ENCODE results near the gene MACROD2. TPM values are rescaled to one million over a fixed set of nuclear protein-coding genes. Genes with fewer than 3 reads are reported as not detected.

The MACROD2 gene
- polyA plus RNA-seq, 1 donor from 2014 or later, result 23.2 TPM

DNA sequence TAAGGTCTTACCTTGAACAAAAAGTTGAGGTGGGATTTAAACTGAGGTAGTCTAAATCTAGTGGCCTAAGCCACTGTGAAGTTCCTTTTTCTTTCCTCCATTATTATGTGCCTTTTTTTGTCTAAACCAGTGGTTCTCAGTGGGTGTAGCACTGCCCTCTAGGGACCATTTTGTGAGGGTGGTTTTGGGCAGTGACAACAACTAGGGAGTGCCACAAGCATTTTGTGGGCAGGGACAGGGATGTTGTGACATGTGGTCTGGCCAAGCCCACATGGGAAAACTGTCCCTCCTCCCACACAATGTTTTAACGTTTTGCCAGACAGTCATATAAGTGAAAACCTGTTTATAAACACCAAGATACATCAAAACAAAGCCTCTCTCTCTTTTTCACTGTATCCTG, 1241.5 kb downstream of the MACROD2 start:
- Histone ChIP-seq H3K9ac (ENCODE audit: low read length) (no peak overlapping the region), H3K9me3 (ENCODE audit: low read length) (no peaks in the 10 kb centered on the region), H3K4me3 (ENCODE audit: low read length) (no peak overlapping the region), H4K20me1 (ENCODE audit: insufficient read depth) (no peaks in the 10 kb centered on the region), H3K27ac (ENCODE audit: low read length) (no peak overlapping the region), H3K27me3 (ENCODE audit: insufficient read depth, low read depth, low read length) (no peaks in the 10 kb centered on the region), H3F3A (ENCODE audit: insufficient read depth, low read length, poor library complexity, severe bottlenecking) (no peaks in the 10 kb centered on the region), H3K79me2 (replicated peaks; ENCODE audit: insufficient read depth, low read length) (no peaks in the 10 kb centered on the region), H3K36me3 (ENCODE audit: insufficient read depth, low read length) (no peaks in the 10 kb centered on the region), H3K4me2 (ENCODE audit: low read length) (no peak overlapping the region), H3K9me2 (ENCODE audit: insufficient read depth, low read length) (no peaks in the 10 kb centered on the region), H2AFZ (ENCODE audit: low read depth, low read length) (no peak overlapping the region)
- TF ChIP-seq MXI1 (conservative IDR thresholded peaks at IDR 0.05; ENCODE audit: poor library complexity, severe bottlenecking), result no peak
- TF ChIP-seq, protein P1, sequence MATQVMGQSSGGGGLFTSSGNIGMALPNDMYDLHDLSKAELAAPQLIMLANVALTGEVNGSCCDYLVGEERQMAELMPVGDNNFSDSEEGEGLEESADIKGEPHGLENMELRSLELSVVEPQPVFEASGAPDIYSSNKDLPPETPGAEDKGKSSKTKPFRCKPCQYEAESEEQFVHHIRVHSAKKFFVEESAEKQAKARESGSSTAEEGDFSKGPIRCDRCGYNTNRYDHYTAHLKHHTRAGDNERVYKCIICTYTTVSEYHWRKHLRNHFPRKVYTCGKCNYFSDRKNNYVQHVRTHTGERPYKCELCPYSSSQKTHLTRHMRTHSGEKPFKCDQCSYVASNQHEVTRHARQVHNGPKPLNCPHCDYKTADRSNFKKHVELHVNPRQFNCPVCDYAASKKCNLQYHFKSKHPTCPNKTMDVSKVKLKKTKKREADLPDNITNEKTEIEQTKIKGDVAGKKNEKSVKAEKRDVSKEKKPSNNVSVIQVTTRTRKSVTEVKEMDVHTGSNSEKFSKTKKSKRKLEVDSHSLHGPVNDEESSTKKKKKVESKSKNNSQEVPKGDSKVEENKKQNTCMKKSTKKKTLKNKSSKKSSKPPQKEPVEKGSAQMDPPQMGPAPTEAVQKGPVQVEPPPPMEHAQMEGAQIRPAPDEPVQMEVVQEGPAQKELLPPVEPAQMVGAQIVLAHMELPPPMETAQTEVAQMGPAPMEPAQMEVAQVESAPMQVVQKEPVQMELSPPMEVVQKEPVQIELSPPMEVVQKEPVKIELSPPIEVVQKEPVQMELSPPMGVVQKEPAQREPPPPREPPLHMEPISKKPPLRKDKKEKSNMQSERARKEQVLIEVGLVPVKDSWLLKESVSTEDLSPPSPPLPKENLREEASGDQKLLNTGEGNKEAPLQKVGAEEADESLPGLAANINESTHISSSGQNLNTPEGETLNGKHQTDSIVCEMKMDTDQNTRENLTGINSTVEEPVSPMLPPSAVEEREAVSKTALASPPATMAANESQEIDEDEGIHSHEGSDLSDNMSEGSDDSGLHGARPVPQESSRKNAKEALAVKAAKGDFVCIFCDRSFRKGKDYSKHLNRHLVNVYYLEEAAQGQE (IDR thresholded peaks at IDR 0.05; ENCODE audit: borderline replicate concordance), result no peak
- TF ChIP-seq RAD21 (conservative IDR thresholded peaks at IDR 0.05), result no peak
- TF ChIP-seq EP300 (conservative IDR thresholded peaks at IDR 0.05; ENCODE audit: poor library complexity, severe bottlenecking), result no peak
- no peak for TF ChIP-seq TAF1 (IDR thresholded peaks at IDR 0.05; ENCODE audit: low read depth)
- TF ChIP-seq POLR2AphosphoS5 (IDR thresholded peaks at IDR 0.05), result no peak
- TF ChIP-seq, protein P2, sequence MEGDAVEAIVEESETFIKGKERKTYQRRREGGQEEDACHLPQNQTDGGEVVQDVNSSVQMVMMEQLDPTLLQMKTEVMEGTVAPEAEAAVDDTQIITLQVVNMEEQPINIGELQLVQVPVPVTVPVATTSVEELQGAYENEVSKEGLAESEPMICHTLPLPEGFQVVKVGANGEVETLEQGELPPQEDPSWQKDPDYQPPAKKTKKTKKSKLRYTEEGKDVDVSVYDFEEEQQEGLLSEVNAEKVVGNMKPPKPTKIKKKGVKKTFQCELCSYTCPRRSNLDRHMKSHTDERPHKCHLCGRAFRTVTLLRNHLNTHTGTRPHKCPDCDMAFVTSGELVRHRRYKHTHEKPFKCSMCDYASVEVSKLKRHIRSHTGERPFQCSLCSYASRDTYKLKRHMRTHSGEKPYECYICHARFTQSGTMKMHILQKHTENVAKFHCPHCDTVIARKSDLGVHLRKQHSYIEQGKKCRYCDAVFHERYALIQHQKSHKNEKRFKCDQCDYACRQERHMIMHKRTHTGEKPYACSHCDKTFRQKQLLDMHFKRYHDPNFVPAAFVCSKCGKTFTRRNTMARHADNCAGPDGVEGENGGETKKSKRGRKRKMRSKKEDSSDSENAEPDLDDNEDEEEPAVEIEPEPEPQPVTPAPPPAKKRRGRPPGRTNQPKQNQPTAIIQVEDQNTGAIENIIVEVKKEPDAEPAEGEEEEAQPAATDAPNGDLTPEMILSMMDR (IDR thresholded peaks at IDR 0.05; ENCODE audit: poor library complexity, severe bottlenecking), result no peak
- no peak for TF ChIP-seq EZH2 (IDR thresholded peaks at IDR 0.05; ENCODE audit: borderline replicate concordance, insufficient read depth, low read length, poor library complexity, severe bottlenecking)
- no peak for TF ChIP-seq SMC3 (conservative IDR thresholded peaks at IDR 0.05; ENCODE audit: poor library complexity)

DNA sequence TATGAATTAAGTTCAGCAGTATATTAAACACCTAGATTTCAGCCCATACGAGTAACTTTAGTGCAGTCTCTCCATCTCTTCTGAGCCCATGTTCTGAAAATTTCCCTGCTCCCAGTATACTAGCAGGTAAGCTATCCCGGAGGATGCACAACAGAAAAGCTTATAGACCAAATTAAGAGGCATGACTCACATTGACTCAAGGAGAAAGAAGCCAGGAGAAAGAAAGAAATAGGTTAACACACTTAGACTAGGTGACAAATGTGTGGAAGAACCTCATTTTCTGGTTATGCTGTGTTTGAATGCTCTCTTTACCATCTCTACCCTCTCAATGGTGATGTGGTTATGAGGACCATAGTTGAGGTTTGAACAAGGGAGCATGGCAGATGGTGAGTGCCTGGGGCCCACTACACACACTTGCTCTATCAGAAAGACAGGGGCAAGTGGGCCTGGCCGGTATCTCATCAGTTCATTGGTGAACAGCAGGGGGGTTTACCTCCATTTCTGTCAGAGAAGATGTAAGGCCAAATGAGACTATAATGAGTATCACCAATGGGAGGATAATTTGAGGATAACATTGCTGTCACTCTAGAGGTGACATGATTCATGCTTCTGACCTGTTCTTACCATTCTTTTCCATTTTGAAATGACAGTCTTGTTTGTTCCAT, 1244.4 kb downstream of the MACROD2 start:
- H3K27ac ChIP-seq (ENCODE audit: low read length), result no peak overlapping the region
- no peak overlapping the region for H2AFZ ChIP-seq (ENCODE audit: low read depth, low read length)
- H3K9me3 ChIP-seq (ENCODE audit: low read length), result no peaks in the 10 kb centered on the region
- no peaks in the 10 kb centered on the region for H3F3A ChIP-seq (ENCODE audit: insufficient read depth, low read length, poor library complexity, severe bottlenecking)
- no peaks in the 10 kb centered on the region for H3K79me2 ChIP-seq (replicated peaks; ENCODE audit: insufficient read depth, low read length)
- no peak overlapping the region for H3K4me3 ChIP-seq (ENCODE audit: low read length)
- H3K9ac ChIP-seq (ENCODE audit: low read length), result no peak overlapping the region
- TF ChIP-seq EZH2 (IDR thresholded peaks at IDR 0.05; ENCODE audit: borderline replicate concordance, insufficient read depth, low read length, poor library complexity, severe bottlenecking), result no peak
- no peak for TF ChIP-seq MXI1 (conservative IDR thresholded peaks at IDR 0.05; ENCODE audit: poor library complexity, severe bottlenecking)
- TF ChIP-seq EP300 (conservative IDR thresholded peaks at IDR 0.05; ENCODE audit: poor library complexity, severe bottlenecking), result no peak
- TF ChIP-seq, protein P1 (IDR thresholded peaks at IDR 0.05; ENCODE audit: borderline replicate concordance), result no peak
- TF ChIP-seq SMC3 (conservative IDR thresholded peaks at IDR 0.05; ENCODE audit: poor library complexity), result no peak
- TF ChIP-seq, protein P2 (IDR thresholded peaks at IDR 0.05; ENCODE audit: poor library complexity, severe bottlenecking), result no peak
- TF ChIP-seq POLR2AphosphoS5 (IDR thresholded peaks at IDR 0.05), result no peak
- no peak for TF ChIP-seq RAD21 (conservative IDR thresholded peaks at IDR 0.05)
- TF ChIP-seq TAF1 (IDR thresholded peaks at IDR 0.05; ENCODE audit: low read depth), result no peak
- H3K9me2 ChIP-seq (ENCODE audit: insufficient read depth, low read length), result no peaks in the 10 kb centered on the region
- no peaks in the 10 kb centered on the region for H3K27me3 ChIP-seq (ENCODE audit: insufficient read depth, low read depth, low read length)
- H3K36me3 ChIP-seq (ENCODE audit: insufficient read depth, low read length), result no peaks in the 10 kb centered on the region
- no peaks in the 10 kb centered on the region for H4K20me1 ChIP-seq (ENCODE audit: insufficient read depth)
- no peak overlapping the region for H3K4me2 ChIP-seq (ENCODE audit: low read length)
